ENCODE data around the gene POLRMT. TPM values are rescaled to one million over a fixed set of nuclear protein-coding genes. Genes with fewer than 3 reads are reported as not detected.

POLRMT gene
- polyA plus RNA-seq, 1 donor (not counting 4 experiments of a cell fraction or from before 2014, with no cell fraction given): 33.3 TPM

DNA sequence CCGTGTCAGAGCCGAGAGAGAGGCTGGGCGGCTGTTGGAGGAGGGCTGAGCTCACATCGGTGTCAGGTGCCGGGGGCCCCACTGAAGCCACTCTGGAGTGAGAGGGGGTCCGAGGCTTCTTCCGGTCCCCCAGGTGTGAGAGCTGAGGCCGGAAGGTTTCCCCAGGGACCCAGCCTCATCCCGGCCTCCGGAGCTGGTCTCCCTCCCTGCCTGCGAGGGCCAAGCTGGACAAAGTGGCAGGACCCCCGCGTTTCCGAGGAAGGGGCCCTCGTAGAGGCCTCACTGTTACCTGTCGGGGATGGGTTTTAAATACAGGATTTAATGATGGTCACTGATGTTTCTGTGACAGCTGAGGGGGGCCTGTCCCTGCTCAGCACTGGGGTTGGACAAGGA is 37.1 kb downstream of the POLRMT start:
- TF ChIP-seq, protein P1, sequence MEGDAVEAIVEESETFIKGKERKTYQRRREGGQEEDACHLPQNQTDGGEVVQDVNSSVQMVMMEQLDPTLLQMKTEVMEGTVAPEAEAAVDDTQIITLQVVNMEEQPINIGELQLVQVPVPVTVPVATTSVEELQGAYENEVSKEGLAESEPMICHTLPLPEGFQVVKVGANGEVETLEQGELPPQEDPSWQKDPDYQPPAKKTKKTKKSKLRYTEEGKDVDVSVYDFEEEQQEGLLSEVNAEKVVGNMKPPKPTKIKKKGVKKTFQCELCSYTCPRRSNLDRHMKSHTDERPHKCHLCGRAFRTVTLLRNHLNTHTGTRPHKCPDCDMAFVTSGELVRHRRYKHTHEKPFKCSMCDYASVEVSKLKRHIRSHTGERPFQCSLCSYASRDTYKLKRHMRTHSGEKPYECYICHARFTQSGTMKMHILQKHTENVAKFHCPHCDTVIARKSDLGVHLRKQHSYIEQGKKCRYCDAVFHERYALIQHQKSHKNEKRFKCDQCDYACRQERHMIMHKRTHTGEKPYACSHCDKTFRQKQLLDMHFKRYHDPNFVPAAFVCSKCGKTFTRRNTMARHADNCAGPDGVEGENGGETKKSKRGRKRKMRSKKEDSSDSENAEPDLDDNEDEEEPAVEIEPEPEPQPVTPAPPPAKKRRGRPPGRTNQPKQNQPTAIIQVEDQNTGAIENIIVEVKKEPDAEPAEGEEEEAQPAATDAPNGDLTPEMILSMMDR (optimal IDR thresholded peaks at IDR 0.05 in 1 of 3, IDR thresholded peaks at IDR 0.05 in 1 of 3, conservative IDR thresholded peaks at IDR 0.05 in 1 of 3; ENCODE audit: extremely low read depth in 1 of 3, insufficient read depth in 2 of 3, low read length in 3 of 3): no peak
- no peak for TF ChIP-seq EZH2 (IDR thresholded peaks at IDR 0.05; ENCODE audit: low read length)
- dilution Hi-C loops (cut with MboI; ENCODE audit: extremely low pct_ligation_motif_present, low sequenced_read_pairs): no loop called here
- Histone ChIP-seq H3K36me3 (ENCODE audit: control insufficient read depth in 2 of 2, extremely low read depth in 1 of 2, insufficient read depth in 2 of 2, low read length in 2 of 2) (no peaks in the 10 kb centered on the region), H2AFZ (ENCODE audit: control insufficient read depth, low read length) (no peak overlapping the region), H3K4me1 (ENCODE audit: control insufficient read depth, extremely low read depth, insufficient read depth, low read length) (no peaks in the 10 kb centered on the region), H3K4me3 (ENCODE audit: control insufficient read depth in 2 of 3, extremely low read depth in 1 of 3, insufficient read depth in 2 of 3, low read depth in 1 of 3, low read length in 3 of 3) (no peak overlapping the region), H3K27ac (ENCODE audit: control insufficient read depth, insufficient read depth, low read length) (no peak overlapping the region), H3K27me3 (ENCODE audit: control insufficient read depth, extremely low read depth, insufficient read depth, low read length) (peaks cover 31% of the 10 kb centered on the region), H3K9ac (ENCODE audit: control insufficient read depth, extremely low read depth, insufficient read depth, low read length) (no peak overlapping the region), H4K20me1 (ENCODE audit: control insufficient read depth, extremely low read depth, insufficient read depth, low read length) (peaks cover 2% of the 10 kb centered on the region), H3K4me2 (ENCODE audit: control insufficient read depth, extremely low read depth, insufficient read depth, low read depth, low read length) (no peak overlapping the region), H3K79me2 (ENCODE audit: control insufficient read depth, insufficient read depth, low read length) (no peaks in the 10 kb centered on the region), H3K9me3 (ENCODE audit: control insufficient read depth, low read depth, low read length) (no peaks in the 10 kb centered on the region), H3K9me1 (ENCODE audit: control insufficient read depth, extremely low read depth, insufficient read depth, low read length) (no peaks in the 10 kb centered on the region)
- DNase-seq (ENCODE audit: low read depth, low spot score) (no peak), FAIRE-seq (no peak)

DNA sequence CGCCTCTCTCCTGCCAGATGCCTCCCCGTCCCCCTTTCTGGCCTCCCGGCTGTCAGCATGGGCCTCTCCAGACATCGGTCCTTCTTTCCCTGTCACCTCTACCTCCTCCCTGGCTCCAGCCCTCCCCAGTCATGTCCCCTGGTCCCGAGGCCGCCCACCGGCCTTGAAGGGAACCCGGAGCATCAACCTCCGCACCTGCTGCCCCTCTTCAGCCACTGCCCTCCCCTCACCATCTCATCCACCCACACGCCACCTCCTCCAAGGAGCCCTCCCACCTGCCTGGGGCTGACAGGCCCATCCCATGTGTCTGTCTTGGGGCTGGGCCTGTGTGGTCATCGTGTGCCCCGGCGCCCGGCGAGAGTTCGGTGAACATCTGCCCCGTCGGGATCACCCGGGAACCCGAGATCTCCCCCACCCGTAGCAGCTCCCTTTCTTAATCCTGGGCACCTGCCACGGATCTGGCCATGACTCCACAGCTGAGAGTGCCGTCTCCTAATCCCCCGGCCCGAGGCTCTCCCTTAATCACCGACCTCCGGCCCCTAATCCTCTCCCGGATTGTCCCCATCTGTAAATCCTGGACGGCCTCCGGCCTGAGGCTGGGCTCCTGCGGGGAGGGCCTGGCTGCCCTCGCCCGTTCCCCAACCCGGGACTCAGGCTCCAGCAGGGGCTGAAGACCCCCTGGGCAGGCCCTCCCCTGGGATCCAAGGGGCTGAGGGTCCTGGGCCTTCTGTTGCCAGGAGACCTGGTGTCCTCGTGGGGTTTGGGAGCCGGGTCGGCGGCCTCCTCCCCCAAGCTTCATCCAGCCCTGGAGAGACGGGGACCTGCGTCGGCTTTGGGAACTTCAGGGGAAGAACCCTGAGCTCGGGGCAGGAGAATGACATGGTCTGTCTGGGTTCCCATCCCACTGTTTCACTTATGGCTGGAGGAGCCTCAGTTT is 37.7 kb downstream of the POLRMT start:
- Histone ChIP-seq H3K4me1 (ENCODE audit: control insufficient read depth, extremely low read depth, insufficient read depth, low read length) (no peaks in the 10 kb centered on the region), H3K9ac (ENCODE audit: control insufficient read depth, extremely low read depth, insufficient read depth, low read length) (no peak overlapping the region), H3K9me3 (ENCODE audit: control insufficient read depth, low read depth, low read length) (no peaks in the 10 kb centered on the region), H3K27me3 (ENCODE audit: control insufficient read depth, extremely low read depth, insufficient read depth, low read length) (peaks cover 36% of the 10 kb centered on the region), H4K20me1 (ENCODE audit: control insufficient read depth, extremely low read depth, insufficient read depth, low read length) (peaks cover 4% of the 10 kb centered on the region), H3K36me3 (ENCODE audit: control insufficient read depth in 2 of 2, extremely low read depth in 1 of 2, insufficient read depth in 2 of 2, low read length in 2 of 2) (no peaks in the 10 kb centered on the region), H3K27ac (ENCODE audit: control insufficient read depth, insufficient read depth, low read length) (no peak overlapping the region), H3K4me3 (ENCODE audit: control insufficient read depth in 2 of 3, extremely low read depth in 1 of 3, insufficient read depth in 2 of 3, low read depth in 1 of 3, low read length in 3 of 3) (no peak overlapping the region), H3K4me2 (ENCODE audit: control insufficient read depth, extremely low read depth, insufficient read depth, low read depth, low read length) (no peak overlapping the region), H3K9me1 (ENCODE audit: control insufficient read depth, extremely low read depth, insufficient read depth, low read length) (no peaks in the 10 kb centered on the region), H2AFZ (ENCODE audit: control insufficient read depth, low read length) (no peak overlapping the region), H3K79me2 (ENCODE audit: control insufficient read depth, insufficient read depth, low read length) (no peaks in the 10 kb centered on the region)
- TF ChIP-seq, protein P1 (optimal IDR thresholded peaks at IDR 0.05 in 1 of 3, IDR thresholded peaks at IDR 0.05 in 1 of 3, conservative IDR thresholded peaks at IDR 0.05 in 1 of 3; ENCODE audit: extremely low read depth in 1 of 3, insufficient read depth in 2 of 3, low read length in 3 of 3): no peak
- TF ChIP-seq EZH2 (IDR thresholded peaks at IDR 0.05; ENCODE audit: low read length): no peak
- dilution Hi-C loops (cut with MboI; ENCODE audit: extremely low pct_ligation_motif_present, low sequenced_read_pairs): no loop called here
- FAIRE-seq: no peak
- DNase-seq (ENCODE audit: low read depth, low spot score): no peak
